Esophagus muscularis mucosa (tissue), 4 donors: ENCODE results near the gene ZSCAN10. TPM values are rescaled to one million over a fixed set of nuclear protein-coding genes. Genes with fewer than 3 reads are reported as not detected.

ENCODE experiments used
- DNase-seq: peaks from one replicate; pipeline ENCODE4 v3.0.0-alpha.2; 2017; ENCODE audit errors: extremely low spot score
- H3K27ac ChIP-seq, 4 donors: fragments of 200-600 bp; sonication (generic); replicated peaks in 1 of 4; 1 replicate in 3 of 4; 2 replicates in 1 of 4; pipeline ENCODE4 v1.5.1; 2016 to 2019; ENCODE audit warnings: mild to moderate bottlenecking in 1 of 4
- H3K27me3 ChIP-seq, 4 donors: fragments of 200-600 bp; sonication (generic); one replicate each; pipeline versions ENCODE4 v1.5.1 to v1.6.0; 2016 to 2019
- H3K36me3 ChIP-seq, 4 donors: fragments of 200-600 bp; sonication (generic); one replicate each; pipeline ENCODE4 v1.5.1; 2016 to 2019
- H3K4me1 ChIP-seq, 4 donors: fragments of 200-600 bp; sonication (generic); one replicate each; pipeline ENCODE4 v1.5.1; 2016 to 2019
- H3K4me3 ChIP-seq, 4 donors: fragments of 200-600 bp; sonication (generic); 1 replicate in 2 of 4; 2 replicates in 2 of 4; pipeline ENCODE4 v1.5.1; 2016 to 2019; ENCODE audit warnings: mild to moderate bottlenecking in 4 of 4, moderate library complexity in 1 of 4
- H3K9me3 ChIP-seq, 4 donors: fragments of 200-600 bp; sonication (generic); 1 replicate in 3 of 4; 2 replicates in 1 of 4; pipeline ENCODE4 v1.5.1; 2016 to 2019
- CTCF ChIP-seq, 3 experiments: fragments of 200-600 bp in 2 of 3; fragments of 450-650 bp in 1 of 3; sonication (generic) in 2 of 3; IDR thresholded peaks; one replicate each; pipeline ENCODE4 v1.5.1; 2017 to 2019; ENCODE audit warnings: antibody characterized with exemption in 3 of 3, mild to moderate bottlenecking in 2 of 3, moderate library complexity in 1 of 3
- EP300 ChIP-seq: sonication (generic); formaldehyde crosslinking; IDR thresholded peaks from one replicate; pipeline ENCODE4 v1.6.1; 2017; ENCODE audit warnings: antibody characterized with exemption
- POLR2A ChIP-seq: fragments of 450-650 bp; IDR thresholded peaks from one replicate; pipeline ENCODE4 v1.6.1; 2017; ENCODE audit warnings: antibody characterized with exemption, moderate library complexity, mild to moderate bottlenecking, low read depth
- POLR2AphosphoS5 ChIP-seq, 2 donors: sonication (generic); formaldehyde crosslinking; IDR thresholded peaks; one replicate each; pipeline ENCODE4 v1.6.1; 2017; ENCODE audit warnings: antibody characterized with exemption in 2 of 2
- WGBS: methylation state at CpG from one replicate; pipeline ENCODE4 v1.1.5; 2018; 5-methylcytosine and 5-hydroxymethylcytosine counted together
- intact Hi-C: fragments of 100-400 bp; cut with DNase I; formaldehyde crosslinking; loops from one replicate; pipeline ENCODE4 v1.15.1; 2023
- total RNA-seq, 4 donors: library from RNA; depleted of rRNA; stranded (reverse); fragments of >200 nt; gene quantifications; one replicate each; pipeline versions ENCODE4 v1.1.0 to v1.2.1, GENCODE V29; 2016

Gene ZSCAN10
- total RNA-seq, 4 donors from 2014 or later: not detected

DNA sequence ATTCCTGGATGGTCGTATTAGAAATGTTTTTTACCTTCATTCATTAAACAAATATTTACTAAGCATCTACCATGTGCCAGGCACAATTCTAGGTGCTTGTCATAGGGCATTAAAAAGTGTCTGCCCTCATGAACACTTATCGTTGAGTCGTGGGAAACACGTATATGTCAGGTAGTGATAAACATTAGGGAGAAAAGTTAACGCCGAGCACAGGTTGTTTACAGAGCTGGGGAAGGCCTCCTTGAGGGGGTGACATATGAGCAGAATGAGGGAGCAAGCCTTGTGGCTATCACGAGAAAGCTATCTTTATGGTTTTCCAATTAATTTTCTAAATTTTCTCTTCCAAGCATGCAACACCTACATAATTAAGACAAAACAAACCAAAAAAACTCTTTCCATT is 34.8 kb upstream of the ZSCAN10 start:
- H3K9me3 ChIP-seq: no peaks in the 10 kb centered on the region
- H3K36me3 ChIP-seq: peaks cover 2 to 36% (median 22%) of the 10 kb centered on the region in 4 donors
- TF ChIP-seq CTCF (IDR thresholded peaks at IDR 0.05) (no peak), EP300 (no peak), POLR2AphosphoS5 (IDR thresholded peaks at IDR 0.05) (no peak), POLR2A (no peak)
- H3K27me3 ChIP-seq: no peaks in the 10 kb centered on the region
- H3K27ac ChIP-seq: peak overlapping the region; percentile 93 to 97 (median 95)
- no peak for DNase-seq
- 7% methylated on average over 7 of the region's 7 CpGs for WGBS
- peaks cover 36 to 60% (median 49%) of the 10 kb centered on the region in 4 donors for H3K4me1 ChIP-seq
- intact Hi-C loops: no loop called here
- H3K4me3 ChIP-seq: peak overlapping the region; percentile 75 to 85 (median 82)

GRCh38 chr16:3131755-3132377 is 32.8 kb upstream of the ZSCAN10 start:
- H3K36me3 ChIP-seq: peaks cover 0 to 20% (median 6%) of the 10 kb centered on the region in 4 donors
- H3K27ac ChIP-seq: no peak overlapping the region
- peaks cover 43 to 60% (median 53%) of the 10 kb centered on the region in 4 donors for H3K4me1 ChIP-seq
- no peaks in the 10 kb centered on the region for H3K9me3 ChIP-seq
- WGBS: 66% methylated on average over 12 of the region's 12 CpGs
- DNase-seq: no peak
- intact Hi-C loops: no loop called here
- H3K4me3 ChIP-seq: no peak overlapping the region
- H3K27me3 ChIP-seq: no peaks in the 10 kb centered on the region
- no peak for TF ChIP-seq POLR2AphosphoS5 (IDR thresholded peaks at IDR 0.05)
- no peak for TF ChIP-seq EP300
- TF ChIP-seq CTCF (IDR thresholded peaks at IDR 0.05): peak; percentile 19 to 53 (median 19)

GRCh38 chr16:3129137-3130131 is 30.3 kb upstream of the ZSCAN10 start:
- intact Hi-C loops: loop anchor here (2.0 kb wide), 1 partner anchor 71 kb away; no protein-coding TSS in a partner anchor
- H3K9me3 ChIP-seq: no peaks in the 10 kb centered on the region
- TF ChIP-seq CTCF (IDR thresholded peaks at IDR 0.05) (peak; percentile 86 to 90 (median 89)), POLR2AphosphoS5 (IDR thresholded peaks at IDR 0.05) (peak; percentile 23 to 56), POLR2A (no peak), EP300 (no peak)
- DNase-seq: peak; percentile 94
- peak overlapping the region; percentile 47 to 67 (median 52) for H3K4me3 ChIP-seq
- no peaks in the 10 kb centered on the region for H3K27me3 ChIP-seq
- H3K4me1 ChIP-seq: peaks cover 38 to 55% (median 50%) of the 10 kb centered on the region in 4 donors
- H3K36me3 ChIP-seq: peaks cover 0 to 20% (median 6%) of the 10 kb centered on the region in 4 donors
- peak overlapping the region; percentile 54 to 75 (median 68) for H3K27ac ChIP-seq
- 15% methylated on average over 28 of the region's 28 CpGs for WGBS

DNA sequence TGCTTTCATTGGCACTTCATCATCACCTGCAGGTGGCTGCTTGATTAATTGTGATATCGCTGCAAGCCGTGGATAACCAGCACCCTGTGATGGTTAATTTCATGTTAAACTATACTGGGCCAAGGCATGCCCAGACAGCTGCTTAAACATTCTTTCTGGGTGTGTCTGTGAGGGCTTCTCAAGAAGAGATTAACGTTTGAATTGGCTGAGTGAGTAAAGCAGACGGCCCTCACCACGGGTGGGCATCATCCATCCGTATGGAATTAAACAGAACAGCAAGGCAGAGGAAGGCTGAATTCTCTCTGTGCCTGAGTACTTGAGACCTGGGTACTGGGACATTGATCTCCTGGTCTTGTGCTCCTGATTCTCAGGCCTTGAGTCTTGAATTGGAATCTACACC is 28.7 kb upstream of the ZSCAN10 start:
- Histone ChIP-seq H3K4me3 (no peak overlapping the region), H3K9me3 (no peaks in the 10 kb centered on the region), H3K4me1 (peaks cover 31 to 50% (median 45%) of the 10 kb centered on the region in 4 donors), H3K27ac (no peak overlapping the region), H3K36me3 (peaks cover 0 to 20% (median 6%) of the 10 kb centered on the region in 4 donors), H3K27me3 (no peaks in the 10 kb centered on the region)
- intact Hi-C loops: loop anchor here (2.0 kb wide), 1 partner anchor 69 kb away; no protein-coding TSS in a partner anchor
- DNase-seq: no peak
- TF ChIP-seq CTCF (IDR thresholded peaks at IDR 0.05): no peak
- no peak for TF ChIP-seq POLR2AphosphoS5 (IDR thresholded peaks at IDR 0.05)
- TF ChIP-seq EP300: no peak
- no peak for TF ChIP-seq POLR2A
- 64% methylated on average over 6 of the region's 6 CpGs for WGBS
